Measurements from ENCODE around the gene NAV3.

Gene NAV3

DNA sequence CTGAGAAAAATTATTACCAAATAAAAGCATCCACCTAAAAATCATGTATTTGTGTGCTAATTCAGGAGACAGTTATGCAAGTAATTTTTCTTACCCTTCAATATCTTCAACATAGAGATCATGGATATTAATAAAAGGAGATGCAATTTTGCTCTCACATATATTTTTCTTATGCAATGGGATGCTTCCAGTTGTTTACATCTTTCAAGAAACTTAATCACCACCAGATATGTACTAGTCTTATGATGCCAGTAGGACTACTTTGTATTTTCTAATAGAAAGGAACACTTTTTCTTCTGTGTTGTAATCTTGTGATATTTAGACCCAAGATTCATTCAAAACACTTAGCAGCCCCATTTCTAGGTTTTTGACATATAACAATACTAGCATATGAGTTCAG is 107.6 kb downstream of the NAV3 start:
- DNase-seq, result no peak

DNA sequence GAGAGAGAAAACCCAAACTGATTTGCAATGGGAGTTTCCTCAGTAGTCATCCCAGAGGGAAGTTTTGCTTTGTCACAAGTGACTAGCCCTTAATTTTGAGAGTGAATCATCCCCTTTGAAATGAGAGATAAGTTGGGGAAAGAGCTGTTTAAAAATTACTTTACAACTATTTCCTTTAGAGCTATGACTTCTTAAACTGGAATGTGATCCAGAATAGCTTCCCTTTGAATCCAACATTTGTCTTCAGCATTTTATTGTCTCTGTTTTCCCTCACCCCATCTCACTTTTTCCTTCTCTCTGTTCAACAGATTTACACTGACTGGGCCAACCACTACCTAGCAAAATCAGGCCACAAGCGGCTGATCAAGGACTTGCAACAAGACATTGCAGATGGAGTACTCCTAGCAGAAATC is 109.3 kb downstream of the NAV3 start:
- DNase-seq, result no peak

DNA sequence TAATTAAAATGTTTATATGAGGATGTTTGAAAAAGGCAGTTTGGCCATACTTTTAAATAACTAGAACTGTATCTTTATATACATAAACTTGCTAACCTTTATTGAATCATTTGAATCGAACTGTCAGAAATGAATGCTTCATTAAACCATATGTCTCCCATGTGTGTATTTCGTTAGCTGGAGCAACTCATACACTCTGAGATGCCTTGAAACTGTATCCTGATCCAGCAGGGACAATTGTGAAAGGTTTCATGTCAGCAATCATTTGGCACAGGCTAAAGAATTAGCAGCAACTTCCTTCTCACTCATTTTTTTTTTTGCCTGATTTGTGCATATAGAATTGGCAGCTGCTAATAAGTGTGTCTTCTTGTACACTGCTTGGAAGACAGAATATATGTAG is 109.9 kb downstream of the NAV3 start:
- no peak for DNase-seq

DNA sequence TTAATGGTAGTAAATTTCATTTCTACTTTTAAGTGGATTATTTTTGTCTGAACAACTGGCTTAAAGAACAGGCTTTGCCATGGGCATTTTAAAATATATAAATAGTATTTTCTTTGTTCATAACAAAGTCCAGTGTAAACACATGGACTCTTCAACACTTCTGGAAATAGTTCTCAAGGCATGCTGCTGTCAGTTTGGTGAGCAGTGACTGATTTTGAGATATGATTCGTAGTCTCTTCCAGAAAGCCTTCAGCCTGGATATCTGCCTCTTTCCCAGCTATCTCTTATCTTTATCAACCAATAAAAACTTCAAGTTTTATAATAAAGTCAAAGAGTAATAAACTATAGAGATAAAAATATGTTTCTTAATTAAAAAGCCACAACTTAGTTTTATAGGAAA is 110.7 kb downstream of the NAV3 start:
- no peak for DNase-seq

DNA sequence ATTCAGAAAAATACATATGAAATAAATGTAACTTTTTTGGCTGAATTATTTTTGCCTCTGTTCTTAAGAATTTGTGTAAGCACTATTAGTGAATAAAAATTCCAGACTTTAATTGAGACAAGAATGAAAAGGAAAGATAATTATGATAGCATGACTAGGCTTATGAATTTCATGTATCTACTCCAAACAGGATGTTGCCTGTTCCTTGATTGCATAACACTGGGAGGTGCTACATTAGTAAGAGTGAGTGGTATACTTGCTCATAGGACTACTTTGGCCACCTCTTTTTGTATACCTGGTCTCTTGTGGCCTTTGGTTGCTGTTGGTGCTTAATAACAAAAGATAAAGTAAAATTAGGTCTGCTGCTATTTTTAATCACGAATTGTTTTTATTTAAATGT is 112.8 kb downstream of the NAV3 start:
- DNase-seq, result peak; percentile 2

DNA sequence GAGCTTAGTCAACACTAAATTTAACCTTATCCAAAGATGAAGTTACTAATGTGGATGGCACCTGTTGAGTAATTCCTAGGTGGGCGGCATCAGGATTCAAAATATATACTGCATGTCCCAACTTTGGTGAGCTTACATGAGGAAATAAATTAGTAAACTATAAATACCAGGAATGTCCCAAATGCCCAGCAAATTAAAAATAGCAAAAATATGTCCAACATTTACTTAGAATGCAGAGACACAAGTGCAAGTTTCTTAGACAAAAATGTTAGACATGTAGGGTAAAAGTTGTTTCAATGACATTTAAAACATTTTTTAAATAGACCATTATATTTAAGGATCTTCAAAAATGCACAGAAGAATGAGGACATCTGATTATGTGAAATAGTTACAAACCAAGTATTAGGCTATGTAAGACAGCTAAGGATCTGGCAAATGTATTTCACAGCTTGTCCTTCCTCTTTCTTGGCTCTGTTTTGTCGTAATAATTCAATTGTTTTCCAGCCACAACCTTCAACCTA is 115.9 kb downstream of the NAV3 start:
- DNase-seq, result no peak

DNA sequence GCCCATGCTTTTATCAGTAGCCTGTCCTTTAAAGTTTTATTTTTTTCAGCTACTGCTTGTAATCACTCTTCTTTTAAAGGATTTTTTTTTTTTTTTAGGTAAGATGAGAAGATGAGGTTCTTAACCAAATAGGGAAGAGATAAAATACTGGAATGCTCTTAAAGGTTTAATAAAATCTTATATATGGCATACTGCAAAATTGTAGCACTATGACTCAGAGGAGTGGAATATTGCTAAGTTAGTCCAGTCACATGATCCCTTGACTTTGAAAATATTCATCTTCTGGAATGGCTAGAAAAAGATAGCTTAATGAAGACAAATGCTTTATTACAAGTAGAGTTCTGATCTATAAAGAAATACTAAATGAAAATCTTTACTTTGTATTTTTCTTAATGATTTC is 116.6 kb downstream of the NAV3 start:
- no peak for DNase-seq

DNA sequence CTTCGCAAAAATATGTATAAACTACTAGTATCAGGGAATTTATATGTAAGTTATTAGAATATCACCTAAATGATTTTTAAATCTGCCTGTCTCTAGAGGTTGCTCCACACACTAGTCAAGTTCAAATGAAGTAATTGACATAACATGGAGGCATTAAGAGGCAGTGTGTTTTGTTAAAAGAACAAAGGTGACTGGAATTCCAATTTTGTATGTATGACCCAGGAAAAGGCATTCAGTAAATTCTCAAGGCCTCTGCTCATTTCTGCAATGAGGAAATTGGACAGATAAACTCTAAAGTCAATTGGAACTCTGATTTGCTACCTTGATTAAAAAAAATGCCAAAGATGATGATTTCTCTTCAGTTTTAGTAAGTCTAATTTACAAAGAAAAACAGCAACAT is 117.1 kb downstream of the NAV3 start:
- DNase-seq, result no peak

DNA sequence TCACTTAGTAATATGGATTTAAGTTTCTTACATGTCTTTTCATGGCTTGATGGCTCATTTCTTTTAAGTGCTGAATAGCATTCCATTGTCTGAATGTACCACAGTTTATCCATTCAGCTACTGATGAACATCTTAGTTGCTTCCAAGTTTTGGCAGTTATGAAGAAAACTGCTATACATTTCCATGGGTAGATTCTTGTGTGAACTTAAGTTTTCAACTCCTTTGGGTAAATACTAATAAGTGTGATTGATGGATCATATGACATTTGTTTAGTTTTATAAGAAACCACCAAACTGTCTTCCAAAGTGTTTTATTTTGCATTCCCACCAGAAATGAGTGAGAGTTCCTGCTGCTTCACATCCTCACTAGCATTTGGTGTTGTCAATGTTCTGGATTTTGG is 119.2 kb downstream of the NAV3 start:
- no peak for DNase-seq

DNA sequence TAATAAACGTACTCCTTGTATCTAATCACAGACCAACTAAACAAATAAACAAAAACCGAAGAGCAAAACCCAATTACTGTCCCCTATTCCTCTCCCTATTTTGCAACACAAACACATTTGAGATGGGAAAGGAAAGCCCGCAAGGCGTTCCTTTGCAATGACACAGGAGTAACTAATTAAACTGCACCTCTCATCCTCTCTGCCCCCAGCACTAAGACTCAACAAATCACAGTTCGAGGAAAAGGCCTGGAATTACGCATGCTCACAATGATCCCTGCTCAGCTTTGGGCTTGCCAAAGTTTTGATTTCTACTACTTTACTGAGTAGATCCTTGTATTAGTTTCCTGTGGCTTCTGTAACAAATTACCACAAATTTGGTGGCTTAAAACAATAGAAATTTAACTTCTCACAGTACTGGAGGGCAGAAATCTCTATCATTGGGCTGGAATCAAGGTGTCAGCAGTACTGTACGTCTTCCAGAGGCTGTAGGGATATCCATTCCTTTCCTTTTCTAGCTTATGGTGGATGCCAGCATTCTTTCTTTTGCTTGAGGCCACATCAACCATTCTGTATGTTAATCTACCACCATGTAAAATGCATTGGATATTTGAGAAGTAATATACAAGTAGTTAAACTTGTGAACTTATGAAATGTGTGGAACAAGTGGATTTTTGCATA is 123.0 kb downstream of the NAV3 start:
- no peak for DNase-seq

DNA sequence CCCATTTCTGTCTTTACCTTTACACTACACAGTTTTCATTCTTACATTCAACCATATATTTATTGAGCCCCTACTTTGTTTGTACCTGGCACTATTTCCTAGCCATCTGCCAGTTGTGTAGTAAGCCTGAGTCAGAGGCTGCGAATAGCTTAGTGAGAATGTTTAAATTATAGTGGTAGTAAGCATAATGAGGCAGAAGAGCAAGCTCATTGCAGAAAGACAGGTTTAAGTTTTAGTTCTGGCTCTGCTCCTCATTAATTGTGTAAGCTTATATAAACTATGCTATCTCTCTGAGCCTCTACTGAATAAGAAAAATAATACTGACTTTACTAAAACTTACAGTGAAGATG is 123.5 kb downstream of the NAV3 start:
- DNase-seq, result no peak

DNA sequence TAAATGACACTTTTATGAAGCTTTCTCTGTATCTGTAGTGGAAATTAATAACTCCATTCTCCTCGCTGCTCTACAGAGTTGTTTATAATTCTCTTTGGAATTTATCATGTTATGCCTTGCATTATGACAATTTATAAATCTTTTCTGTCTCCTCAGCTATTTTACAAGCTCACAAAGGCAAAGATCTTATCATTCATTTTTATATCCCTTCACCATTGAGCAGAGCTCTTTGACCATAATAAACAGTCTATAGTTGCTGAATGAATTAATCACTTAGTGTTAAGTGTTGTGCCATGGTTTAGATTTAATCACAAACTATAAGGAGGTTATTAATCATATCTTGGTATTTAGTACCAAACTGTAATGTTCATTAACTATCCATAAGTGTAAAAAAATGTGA is 126.4 kb downstream of the NAV3 start:
- DNase-seq, result no peak

DNA sequence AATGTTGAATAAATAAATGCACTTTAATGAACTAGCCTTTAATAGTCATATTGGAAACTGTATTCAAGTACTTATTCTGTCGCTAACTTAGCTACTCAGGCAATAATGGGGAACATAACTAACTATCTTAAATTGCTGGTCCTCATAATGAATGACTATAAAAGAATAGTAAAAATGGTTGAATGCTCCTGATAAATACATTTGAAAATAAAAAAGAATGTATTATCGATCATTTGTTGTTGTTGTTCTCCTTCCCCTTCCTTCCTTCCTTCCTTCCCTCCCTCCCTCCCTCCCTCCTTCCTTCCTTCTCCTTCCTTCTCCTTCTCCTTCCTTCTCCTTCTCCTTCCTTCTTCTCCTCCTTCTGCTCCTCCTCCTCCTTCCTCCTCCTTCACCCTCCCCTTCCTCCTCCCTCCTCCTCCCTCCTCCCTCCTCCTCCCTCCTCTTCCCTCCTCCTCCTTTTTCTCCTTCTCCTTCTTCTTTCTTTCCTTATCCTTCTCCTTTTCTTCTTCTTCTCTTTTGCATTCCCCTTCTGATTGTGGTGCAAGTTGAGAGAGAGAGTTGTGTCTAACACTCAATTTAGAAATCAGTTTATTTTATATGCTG is 133.0 kb downstream of the NAV3 start:
- no peak for DNase-seq

DNA sequence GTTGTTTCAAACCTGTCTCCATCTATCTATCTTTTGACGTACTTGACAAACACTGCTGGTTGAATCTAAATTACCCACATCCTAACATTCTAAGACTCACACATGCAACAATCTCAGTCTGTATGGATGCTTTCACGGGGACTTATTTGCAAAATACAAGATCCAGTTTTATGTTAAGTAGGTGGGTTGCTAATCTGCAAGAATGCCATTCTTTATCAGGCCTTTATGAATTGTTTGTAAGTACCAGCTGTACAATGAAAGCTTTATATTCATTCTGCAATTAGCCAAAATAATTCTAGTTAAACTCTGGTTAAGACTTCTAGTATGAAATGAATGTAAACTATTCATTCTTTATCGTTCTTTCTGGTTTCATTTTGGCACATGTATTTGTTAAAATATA is 135.1 kb downstream of the NAV3 start:
- no peak for DNase-seq

DNA sequence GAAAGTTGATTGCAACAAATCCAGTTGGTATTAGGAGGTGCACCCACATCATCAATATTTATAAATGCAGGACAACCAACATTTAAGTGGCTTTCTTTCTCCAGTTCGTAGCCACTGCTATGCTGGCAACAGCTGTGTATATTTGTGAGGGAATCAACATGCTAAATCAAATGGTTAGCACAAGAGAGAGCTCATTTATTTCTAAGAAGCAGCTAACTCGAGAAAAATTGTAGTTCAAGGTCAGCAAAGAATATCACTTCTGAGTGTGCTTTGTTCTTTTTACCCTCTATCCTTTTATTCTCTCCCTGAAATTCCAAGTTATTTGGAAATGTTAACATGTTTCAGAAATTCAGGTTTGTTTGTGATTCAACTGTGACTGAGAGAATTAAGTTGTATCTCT is 137.3 kb downstream of the NAV3 start:
- no peak for DNase-seq

DNA sequence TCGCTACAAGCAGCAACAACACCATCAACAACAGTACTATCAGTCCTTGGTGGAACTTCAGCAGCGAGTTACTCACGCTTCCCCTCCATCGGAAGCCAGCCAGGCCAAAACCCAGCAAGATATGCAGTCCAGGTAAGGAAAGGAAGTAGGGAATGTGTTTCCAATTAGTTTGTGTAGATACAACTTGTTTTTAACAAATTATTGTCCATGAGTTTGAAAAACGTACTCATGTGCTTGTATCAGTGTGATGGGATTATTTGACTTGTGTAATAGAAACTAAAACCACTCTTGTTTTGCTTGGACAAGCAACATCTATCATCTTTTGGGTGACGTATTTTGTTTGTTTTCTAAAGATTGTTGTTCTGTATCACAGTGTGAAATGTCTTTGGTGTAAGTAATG is 137.9 kb downstream of the NAV3 start:
- no peak for DNase-seq

DNA sequence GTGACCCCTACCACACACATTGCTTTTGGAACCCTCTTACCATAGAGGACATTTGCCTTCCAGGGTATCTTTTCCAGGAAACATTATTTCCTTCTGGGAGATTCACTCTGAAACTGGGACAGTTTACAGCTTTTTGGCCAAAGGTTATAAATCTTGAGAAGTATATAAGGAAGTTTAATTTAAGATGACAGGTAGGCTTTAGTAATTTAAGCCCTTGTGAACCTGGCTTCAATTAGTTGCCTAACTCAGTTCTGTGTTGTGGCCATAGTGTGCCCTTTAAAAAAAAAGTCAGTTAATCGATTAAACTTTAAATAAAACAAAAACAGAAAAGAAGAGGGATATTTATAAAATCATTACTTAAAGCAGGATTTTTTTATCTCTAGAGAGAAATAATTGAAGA is 142.9 kb downstream of the NAV3 start:
- no peak for DNase-seq

DNA sequence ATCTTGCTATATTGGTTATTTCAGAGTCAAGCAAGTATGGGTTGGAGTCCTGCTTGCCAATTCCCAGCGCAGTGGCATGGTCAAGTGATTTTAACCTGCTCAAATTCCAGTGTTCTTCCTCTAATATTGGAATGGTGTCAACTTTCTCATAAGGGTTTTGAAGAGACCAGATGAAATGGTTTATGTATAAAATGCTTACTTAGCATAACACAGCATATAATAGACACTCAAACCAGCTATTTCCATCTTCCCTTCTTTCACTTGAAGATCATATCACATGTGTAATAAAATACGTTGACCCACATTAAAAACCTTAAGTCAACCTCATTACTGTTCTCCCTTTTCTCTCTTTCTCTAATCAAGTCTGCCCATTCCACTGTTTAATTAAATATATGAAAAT is 144.0 kb downstream of the NAV3 start:
- DNase-seq, result peak; percentile 2

DNA sequence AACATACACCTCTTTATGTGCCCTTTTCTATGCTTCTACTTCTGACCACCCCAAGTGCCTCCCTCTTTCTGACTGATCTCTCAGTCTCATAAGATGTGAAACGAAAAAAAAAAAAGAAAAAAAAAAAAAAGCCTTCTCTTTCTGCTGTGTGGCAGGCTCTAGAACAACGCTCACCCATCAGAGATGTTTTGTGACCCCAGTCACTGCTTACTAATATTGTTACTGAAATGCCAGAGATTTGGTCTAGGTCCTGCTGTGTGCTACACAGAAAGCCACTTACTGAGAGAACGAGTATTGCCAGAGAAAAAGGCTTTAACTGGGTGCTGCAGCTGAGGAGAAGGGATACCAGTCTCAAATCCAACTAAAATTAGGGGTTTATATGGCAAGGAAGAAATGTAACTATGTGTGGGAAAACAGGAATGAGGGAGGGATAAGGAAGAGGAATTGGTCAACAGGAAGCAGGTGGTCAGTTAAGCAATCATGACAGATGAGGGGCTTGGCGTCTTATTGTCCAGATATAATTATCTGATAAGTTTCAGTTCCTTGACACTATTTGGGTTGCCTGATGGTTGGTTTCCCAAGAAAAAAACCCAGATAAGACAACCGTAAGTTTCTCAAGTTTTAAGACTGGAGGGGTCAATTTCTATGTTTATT is 149.0 kb downstream of the NAV3 start:
- no peak for DNase-seq

DNA sequence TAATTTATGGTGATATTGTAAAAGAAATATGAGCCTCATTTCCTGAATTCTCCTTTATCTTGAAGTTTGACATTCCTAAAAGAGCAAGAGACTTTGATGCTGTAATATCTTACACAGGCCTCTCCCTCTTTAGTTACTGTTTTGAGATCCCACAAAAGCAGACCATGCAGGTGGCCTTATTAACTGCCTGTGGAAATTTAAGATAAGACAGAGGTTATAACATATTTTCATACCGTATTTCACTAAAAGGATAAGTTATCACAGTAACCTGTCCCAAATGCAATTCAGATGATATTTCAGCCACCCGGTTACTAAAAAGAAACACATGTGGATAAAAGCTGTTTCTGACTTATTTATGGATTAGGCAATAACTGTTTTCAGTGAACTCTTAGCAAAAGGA is 150.1 kb downstream of the NAV3 start:
- no peak for DNase-seq

DNA sequence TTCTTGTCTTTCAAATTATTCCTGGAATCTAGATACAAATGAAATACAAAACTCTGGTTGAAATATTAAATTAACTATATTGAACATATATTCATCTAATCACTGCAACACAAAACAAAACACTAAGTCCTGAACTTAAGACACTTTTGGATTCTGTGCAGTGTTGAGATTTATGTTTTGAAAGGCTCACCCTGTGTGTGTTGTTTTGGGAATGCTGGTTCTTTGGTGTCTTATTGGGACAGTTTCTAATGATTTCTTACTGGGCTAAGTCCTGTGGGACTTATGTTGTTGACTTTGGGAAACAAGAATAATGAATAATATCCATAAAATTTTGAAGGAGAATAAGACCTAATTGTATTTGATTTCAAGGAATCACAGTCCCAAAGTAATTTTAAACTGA is 153.2 kb downstream of the NAV3 start:
- no peak for DNase-seq

DNA sequence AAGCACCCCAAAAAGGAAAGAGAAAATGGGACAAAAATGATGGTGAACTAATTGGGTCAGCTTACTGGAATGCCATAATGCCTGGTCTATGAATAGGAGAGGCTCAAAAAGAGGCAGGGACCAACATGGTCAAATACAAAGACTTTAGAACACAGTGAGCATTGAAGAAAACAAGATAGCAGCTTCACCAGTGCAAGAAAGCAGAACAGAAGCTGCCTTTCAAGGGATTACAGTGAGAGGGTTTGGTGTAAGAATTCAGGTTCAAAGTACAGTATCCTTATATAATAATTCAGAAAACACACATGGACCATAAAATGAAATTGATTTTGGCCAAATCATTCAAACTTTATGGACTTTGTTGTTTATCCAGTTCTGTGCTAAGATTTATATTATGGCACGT is 162.1 kb downstream of the NAV3 start:
- no peak for DNase-seq

DNA sequence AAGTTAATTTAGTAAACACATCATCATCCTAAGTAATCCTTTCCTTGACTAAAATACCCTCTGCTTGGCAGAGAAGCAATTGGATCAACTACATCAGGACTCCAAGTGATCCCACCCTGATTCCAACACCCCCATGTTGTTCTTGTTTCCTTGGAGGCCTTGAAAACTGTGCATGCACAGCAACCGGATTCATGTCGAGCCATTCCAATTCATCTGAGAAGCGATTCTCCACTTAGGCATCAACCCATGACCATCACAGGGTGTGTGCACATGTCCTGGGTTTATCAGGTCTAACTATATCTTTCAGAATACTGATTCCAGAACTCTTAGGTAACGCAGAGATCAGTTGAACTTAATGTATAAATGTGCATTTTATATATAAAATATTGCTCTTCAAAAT is 163.0 kb downstream of the NAV3 start:
- DNase-seq, result no peak

DNA sequence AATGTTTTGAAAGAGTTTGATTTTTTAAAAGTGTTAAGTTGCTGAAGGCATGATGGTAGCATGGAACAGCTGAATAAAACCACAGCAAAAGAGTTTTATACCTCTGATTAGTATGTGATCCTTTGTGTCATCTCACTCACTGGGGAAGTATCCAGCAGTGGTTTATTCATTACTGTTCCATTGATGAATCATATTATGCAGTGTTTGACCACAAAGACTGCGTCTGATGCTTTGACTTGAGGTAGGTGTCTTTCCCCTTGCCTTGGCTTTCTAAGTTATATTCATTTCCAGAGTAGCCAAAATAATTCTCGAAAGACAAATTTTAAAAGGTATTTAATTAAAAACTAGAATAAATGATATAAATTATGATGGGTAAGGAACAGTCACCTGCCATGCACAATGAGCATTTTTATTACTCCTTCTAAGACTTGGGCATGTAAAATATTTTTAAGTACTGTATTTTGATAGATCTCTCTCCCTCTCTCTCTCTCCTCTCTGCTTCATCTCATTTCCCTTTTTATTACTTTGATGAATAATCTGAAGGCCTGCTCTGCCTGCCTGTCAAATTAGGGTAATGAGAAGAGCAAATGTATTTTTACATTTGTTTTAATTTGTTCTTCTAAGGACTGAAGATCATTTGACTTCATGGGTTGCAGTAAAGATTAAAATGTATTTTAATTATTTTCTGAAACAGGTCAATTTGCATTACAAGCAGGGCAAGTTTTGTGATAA is 164.9 kb downstream of the NAV3 start:
- DNase-seq, result no peak
